Limb (tissue), 2 donors: ENCODE results near the gene EHD4.
A peak's percentile ranks its signal among the peaks of the same experiment; 100 is the strongest.

Source experiments
- DNase-seq, 2 donors: peaks; one replicate each; pipeline ENCODE4 v3.0.0-alpha.2; 2016; ENCODE audit errors: extremely low spot score in 2 of 2

EHD4 gene

DNA sequence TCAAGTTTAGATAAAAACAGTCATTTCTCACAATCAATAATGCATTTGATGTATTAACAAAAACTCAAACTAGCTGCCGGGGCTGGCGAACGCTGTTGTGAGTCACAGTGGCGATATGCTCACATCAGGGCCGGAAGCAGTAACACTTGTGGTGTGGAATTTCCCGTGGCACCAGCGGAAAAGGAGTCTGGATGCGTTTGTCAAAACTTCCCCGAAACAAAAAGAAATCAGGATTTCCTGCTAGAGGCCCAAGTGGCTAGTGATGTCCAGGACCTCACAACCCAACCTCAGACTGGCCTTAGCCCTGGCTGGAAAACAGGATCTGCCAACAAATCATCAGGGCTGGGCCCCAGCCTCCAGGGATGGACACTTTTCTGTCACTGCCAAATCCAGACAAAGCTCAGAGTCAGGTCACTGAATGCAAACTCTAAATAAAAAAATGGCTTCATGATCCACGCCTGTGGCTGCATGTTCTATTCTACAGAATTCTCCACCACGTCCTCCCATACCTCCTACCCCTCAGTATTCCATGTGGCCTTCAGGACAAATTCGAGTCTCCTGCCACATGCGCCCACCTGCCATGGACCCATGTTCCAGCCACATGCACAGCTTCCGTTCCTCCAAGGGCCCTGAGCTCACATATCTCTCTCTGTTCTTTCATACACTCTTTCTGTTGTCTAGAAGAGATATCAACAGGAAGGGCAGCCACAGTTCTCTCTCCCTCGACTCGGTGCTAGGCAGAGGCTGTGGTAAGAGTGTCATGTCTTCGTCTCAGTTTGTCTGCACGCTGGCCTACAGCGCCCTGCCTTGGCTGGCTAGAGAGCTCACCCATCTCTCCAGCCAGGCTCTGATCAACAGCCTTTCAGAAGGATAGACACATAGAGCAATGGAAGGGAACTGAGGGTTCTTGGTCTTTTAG, 35.4 kb downstream of the EHD4 start:
- no peak for DNase-seq

DNA sequence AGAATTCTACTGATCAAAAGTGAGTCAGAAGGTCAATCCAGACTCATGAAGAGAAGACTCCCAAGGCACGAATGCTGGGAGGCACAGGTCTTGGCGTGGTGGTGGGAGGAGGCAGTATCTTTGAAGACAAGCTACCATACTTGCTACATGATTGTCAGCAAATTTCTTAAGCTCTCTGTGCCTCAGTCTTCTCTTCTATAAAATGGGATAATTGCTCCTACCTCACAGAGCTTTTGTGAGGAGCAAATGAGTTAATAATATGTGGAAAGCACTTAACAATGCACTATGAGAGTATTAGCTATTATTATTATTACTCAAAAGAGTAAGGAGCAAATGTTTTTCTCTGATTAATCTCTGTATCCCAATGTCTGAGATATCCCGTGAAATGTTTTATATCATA, 36.2 kb downstream of the EHD4 start:
- DNase-seq, result no peak

DNA sequence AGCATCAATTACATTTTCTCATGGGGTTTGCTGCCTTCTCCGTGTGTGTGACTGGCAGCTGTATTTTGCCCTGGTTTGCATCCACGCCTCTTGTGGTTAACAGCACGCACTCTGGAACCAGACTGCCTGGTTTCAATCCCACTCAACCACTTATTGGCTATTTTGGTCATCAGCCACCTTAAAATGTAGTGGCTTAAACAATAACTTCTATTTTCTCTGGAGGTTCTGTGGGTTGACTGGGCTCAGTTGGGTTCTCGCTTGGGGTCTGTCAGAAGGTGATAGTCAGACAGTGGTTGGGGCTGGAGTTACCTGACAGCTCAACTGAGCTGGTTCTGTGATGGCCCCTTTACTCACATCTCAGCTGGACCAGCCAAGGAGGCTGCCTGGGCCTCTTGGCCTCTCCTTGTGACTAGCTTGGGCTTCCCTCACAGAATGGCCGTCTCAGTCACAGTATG, 36.8 kb downstream of the EHD4 start:
- DNase-seq, result no peak

DNA sequence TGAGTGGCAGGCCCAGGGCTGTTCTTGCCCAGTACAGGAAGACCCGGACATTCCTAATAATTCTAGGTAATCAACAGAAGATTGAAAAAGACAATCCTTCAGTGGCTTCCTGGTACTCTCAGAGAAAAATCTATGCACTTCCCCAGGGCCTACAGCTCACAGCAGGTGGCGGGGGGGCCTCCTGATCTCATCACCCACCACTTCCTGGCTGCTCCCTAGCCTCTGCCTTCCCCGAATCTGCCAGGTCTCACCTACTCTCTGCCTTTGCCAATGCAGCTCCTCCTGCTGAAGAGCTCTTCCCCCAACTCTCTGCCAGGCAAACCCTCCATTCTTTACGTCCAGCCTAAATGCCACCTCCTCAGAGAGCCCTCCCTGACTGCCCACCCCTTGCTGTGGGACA, 37.5 kb downstream of the EHD4 start:
- DNase-seq, result no peak

DNA sequence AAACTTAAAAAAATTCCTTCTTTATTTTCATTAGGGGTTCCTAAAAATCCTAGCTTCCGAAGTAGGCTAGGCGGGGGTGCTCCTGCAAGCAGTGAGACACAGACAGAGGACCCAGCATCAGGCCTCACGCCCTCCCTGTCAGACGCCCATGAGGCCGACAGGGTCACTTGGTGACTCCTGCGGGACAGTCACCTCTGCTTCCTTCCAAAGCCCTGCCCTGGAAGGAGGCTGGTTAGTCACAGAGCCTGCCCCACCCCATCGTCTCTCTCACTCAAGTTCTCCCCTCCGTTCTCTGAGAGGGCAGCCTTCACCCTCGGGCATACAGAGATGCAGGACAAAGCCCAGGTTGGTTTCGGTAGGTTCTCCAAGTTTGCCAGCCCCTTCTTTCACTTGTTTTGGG, 38.6 kb downstream of the EHD4 start:
- no peak for DNase-seq

DNA sequence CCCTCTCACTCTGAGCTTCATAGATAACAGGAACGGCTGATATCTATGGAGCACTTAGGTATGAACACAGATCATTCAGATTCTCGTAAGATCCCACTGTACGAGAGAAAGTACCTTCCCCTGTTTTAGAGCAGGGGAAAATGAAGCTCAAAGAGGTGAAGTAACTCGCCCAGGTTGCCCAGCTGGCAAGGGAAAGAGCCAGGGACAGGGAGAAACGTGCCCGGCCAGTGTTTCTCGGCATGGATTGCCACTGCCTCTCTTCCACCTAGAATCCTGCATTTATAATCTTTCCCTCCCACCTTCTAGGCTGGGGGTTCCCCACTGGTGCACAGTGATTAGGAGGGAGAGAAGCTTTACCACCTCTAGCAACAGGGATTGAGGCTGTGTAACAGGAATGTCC, 39.0 kb downstream of the EHD4 start:
- no peak for DNase-seq

DNA sequence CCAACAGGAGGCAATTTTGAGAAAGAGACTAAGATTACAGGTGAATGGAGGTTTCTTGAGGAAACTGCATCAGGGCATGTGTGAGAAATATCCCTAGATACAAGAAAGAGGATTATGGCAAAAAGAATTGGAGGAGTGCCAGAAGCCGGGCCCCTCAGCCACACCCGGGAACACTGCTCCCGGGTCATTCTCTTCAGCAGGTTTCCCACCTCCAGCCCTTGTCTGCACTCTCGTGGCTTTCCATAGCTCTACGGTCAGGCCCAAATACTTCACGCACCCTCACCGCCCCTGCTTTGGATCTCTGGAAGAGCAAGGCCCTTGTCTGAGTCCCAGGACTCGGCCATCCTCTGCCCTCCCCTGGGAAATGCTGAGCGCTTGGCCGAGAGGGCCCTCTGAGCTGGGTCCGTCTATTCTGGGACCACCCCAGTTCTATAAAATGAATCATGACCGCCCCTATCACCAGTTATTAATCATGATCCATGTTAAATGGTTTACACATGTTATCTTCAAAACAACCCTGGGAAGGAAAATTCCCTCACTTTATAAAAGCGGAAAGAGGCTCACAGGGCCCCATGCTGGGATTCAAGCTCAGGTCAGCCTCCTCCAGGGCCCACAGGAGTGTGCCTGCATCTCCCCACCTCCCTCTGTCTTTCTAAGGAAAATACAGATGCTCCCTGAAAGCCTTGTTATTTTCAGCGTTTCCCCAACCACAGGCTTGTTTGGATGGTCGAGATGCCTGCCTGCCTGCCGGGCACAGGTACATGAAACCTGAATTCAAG, 39.7 kb downstream of the EHD4 start:
- DNase-seq, result no peak

DNA sequence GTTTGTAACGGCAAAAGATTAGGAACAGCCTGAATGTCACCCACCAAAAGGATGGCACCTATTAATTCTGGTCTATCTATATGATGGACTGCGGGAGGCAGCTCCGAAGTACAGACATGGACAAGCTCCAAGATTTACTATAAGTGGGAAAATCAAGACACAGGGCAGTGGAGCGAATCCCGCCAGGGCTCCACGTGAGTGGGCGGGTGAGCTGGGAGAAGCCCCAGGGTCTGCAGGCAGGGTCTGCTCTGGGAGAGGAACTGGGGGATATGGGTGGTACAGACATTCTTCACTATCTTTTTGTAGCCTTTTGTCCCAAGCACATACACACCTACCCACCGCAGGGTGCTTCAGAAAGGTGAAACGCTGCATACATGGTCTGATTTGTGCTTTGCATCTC, 40.3 kb downstream of the EHD4 start:
- no peak for DNase-seq

DNA sequence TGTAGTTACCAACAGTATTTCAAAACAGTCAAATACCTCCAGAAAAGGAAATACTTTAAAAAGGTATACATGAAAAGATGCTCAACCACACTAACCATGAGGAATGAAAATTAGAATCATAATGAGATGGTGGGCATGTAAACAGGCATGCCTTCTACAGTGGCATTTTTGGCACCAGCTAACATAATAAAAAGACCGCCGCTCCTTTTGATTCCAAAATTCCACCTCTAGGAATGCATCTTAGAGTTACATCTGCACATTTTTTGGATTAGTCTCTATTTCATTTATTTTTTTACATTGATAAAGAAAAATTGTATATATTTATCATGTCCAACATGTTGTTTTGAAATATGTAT, 41.5 kb downstream of the EHD4 start:
- no peak for DNase-seq

DNA sequence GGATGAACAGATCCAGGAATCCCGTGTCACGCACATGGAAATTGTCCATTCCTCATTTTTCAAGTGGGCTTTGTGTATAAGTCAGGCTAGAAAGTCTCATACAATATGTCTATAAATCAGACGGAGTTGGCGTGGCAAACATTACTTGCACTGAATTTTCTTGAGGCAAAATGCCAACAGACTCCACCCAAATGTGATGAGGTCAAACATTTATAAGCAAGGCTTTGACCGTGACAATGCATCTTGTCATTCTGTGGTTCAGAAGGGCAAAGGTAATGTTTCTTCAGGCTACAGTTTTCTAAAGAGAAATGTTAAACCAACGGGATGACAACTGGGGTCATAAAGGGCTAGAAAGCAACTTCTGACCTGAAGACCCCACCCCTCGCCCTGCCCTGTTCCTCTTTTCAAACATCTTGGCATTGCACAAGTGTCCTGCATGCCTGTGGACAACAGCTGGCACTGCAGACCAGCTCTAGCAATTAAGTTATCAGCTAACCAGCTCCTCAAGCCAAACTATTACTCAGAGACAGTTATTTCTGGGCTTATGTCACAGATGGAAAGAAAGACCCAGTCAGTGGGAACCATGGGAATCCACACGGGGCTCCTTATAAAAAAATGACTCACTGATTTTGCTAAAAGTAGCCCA, 42.0 kb downstream of the EHD4 start:
- DNase-seq, result peak in 1 of 2 donors; percentile 52

DNA sequence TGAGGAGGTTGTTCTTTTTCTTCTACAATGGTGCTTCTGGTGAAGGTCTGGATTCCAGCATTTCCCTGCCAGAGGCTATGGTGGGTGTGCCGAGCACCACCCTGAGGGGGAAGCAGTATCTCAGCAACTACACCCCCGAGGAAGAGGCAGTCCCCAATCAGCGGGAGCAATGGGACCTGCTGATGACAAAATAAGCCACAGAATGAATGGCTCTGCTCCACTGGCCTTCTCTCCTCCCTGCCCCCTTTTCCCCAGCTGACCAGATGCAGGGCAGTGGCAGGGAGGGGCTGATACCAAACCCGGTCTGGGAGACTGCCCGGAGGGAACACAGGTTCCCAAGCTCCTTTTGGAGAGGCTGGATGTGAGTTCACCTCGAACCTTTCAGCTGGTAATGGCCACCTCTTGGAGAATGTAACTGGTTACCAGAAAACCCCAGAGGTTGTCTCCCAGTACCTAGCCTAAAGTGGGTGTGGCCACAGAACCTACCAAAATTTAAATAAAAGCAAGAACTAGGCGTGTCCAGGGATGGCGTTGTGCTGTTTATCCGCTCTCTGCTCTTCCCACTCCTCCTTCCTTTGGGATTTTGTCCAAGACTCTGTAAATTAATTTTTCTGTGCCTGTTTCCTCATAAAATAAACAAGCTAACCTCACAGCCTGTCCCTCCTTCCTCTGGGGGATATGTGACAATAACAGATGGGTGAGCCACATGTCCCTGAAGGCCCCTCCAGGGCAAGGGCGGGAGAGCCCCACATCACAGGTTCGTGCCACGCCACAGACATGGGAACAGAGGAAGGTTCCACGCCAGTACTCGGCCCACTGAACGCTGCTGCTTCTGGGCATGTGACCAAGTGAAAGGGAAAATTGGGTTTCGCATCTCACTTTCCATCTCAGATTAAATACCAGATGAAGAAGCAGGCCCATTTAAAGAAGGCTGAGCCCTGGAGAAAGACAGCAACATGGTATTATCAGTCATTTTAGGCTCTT, 43.4 kb downstream of the EHD4 start:
- no peak for DNase-seq

DNA sequence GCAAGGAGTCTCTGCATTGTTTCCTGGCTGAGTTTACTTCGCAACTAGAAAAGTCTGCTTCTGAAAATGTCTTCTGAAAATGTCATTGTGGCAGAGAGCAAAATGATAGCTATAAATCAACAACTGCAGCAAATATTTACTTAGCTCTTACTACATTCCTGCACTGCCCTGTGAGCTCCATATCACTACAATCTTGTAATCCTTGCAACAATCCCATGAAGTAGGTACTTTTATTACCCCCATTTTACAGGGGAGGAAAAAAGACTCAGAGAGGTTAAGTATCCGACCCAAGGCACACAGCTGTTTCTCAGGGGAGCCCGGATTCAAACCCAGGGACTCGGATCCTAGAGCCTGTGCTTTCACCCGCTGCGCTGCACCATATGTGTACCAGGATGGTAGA, 44.3 kb downstream of the EHD4 start:
- no peak for DNase-seq

DNA sequence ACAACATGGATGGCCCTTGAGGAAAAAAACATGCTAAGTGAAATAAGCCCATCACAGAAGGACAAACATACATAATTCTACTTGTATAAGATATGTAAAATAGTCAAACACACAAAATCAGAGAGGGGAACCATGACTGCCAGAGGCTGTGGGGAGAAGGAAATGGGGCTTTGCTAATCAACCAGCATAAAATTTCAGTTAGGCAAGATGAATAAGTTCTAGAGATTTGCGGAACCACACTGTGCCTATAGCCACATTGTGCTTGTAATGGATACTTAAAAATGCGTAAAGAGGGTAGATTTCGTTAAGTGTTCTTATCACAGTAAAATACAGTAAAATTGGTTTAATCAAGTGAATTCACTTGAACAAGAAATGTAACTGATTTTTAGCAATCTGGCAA, 44.8 kb downstream of the EHD4 start:
- no peak for DNase-seq

DNA sequence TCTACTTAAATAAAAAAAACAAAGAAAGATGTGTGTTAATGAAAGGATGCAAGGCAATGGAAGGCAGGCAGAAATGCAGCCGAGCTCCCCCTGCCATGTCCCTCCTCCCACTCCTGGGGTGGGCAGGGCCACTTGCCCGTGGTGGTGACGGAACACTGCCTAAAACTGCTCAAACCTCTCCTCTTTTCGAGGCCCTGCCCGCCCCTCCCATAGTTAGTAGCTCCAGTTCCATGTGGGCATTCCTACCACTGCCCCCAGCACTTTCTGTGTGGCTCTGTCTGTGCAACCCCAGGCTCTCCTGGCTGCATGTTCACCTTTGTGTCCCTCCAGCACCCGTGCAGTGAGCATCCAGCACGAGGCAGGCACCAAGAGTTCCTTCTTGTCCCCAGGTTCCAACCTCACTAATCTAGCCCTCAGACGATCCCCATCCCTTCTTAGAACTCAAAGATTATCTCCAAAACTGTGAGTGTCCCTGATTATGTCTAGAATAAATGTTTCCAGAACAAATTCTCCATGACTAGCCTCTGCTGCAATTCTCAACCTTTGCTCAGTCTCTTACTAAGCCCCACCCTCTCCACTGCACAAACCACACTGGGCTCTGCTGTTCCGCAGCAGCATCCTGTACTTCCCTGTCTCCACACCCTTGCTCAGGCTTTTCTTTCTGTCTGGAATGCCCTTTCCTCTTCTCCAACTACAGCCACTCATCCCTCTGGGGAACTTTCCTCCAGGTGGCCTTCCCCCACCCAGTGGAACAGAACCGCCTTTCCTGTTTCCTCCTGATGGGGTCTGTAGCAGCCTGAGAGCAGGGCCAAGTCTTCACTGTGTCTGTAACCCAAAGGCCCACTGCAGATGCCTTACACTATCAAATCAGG, 45.9 kb downstream of the EHD4 start:
- DNase-seq, result no peak

DNA sequence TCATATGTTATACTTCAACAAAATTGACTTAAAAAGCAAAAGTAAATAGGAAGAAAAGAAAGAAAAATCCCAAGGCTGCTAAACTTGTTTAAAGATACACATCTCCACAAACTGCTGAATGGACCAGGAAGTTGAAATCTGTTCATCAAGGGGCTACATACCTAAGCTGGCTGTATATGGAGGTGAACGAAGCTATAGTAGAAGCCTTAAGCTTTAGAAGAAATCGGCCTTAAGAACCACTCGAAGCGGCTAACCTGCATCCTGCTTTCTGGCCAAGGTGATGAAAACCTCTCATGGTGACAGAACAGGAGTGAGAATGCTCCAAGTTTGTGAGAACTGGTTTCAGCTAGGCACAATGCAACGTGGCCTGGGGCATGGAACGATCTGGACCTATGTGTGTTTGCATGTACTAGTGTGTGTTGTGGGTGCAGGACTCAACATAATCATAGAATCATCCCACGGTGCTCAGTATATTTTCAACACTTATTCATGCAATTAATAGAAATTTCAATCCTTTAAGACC, 47.2 kb downstream of the EHD4 start:
- no peak for DNase-seq

DNA sequence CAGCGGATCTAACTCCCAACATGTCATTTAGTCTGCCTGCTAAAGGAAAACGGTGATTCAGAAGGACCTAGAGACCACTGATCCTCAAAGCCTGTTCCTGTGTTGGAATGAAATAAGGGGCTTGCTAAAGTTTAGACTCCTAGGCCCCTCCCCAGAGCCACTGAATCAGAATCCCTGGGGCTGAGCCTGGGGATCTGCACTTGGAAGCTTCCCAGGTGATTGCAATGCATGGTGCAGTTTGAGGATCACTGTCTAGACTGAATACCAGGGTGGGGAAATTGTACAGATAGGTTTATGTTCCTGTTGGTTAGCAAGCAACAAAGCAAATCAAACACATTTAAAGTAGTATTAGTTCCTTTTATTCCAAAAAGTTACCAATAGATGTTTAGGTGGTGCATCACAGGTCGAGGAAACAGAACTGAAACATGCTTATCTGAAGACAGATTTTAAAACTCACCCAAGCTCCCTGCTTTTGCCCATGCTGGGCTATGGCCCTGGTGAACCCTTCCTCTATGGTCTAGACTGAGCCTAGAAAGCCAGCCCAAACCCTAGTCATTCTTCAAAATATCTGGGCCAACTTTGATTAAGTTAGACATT, 48.9 kb downstream of the EHD4 start:
- DNase-seq, result no peak

DNA sequence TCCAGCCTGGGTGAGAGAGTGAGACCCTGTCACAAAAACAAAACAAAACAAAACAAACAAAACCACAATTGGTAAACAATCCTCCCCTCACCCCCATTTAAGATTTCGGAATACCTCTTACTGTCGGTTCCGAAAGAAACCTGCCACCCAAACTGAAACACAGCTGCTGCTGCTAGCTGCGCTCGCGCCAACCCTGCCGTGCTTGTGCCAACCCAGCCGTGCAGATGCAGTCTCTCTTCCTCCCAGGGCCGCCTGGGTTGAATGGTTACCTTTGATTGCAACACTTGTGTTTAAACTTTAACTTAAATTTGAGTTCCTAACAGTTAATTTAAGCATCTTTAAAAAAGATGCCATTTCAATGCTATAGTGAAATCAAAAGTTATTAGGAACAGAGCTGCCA, 50.0 kb downstream of the EHD4 start:
- no peak for DNase-seq

DNA sequence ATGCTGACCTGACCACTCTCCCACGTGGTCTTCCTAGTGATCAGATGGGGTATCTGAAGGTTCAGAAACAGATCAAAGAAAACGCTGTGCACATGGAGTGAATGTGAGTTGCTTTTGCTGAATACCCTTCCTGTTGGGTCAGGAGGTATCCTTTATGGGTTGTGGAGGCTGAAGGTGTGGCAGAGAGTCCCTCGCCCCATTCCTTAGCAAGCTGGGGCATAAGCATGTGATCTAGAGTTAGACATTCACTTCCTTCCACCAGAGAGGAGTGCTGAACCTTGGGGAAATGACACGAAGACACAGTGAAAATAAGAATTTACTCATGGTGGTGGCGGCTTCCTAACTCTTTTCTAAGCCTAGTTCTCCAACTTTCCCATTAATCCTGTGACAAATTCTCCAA, 50.7 kb downstream of the EHD4 start:
- DNase-seq, result no peak

DNA sequence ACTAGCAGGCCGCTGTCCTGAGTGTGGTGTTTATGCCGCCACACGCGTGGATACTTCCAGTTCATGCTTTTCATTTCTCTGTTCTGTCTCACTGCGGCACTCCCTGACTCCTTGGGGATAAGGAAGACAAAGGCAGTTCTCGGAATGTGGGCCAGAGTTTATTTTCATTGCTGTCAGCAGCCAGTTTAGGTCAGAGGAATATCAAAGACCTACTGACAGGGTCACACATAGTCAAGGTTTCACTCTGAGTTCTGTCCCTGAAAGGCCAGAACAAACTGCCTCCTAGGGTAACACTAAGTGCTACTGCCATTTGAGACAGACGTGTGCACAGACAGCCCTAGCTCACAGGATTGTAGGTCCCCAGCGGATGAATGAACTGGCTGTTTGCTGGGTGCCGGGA, 51.2 kb downstream of the EHD4 start:
- DNase-seq, result no peak
